Trophoblast cell (in vitro differentiated cells and primary cell): ENCODE results near the gene RAD51D.
"Not testable (repeated sequence)": the region's sequence is repeated elsewhere in the genome, so short reads cannot be mapped to it uniquely, and the experiment has no call there.

ENCODE experiments used
- DNase-seq, 2 donors: peaks; one replicate each; pipeline ENCODE4 v3.0.0-alpha.2; 2016
- H2AFZ ChIP-seq: 2 replicates; pipeline ENCODE4 v1.6.1; 2013; ENCODE audit warnings: low read length, moderate library complexity, mild to moderate bottlenecking; ENCODE audit not compliant: insufficient read depth, poor library complexity
- H2AK5ac ChIP-seq: 2 replicates; pipeline ENCODE4 v1.6.1; 2013; ENCODE audit warnings: mild to moderate bottlenecking, low read length
- H2BK120ac ChIP-seq: 2 replicates; pipeline ENCODE4 v1.6.1; 2013; ENCODE audit warnings: low read length, mild to moderate bottlenecking, moderate library complexity; ENCODE audit not compliant: insufficient read depth, poor library complexity
- H2BK12ac ChIP-seq: 2 replicates; pipeline ENCODE4 v1.6.1; 2013; ENCODE audit warnings: mild to moderate bottlenecking, low read length, moderate library complexity
- H2BK5ac ChIP-seq: 2 replicates; pipeline ENCODE4 v1.6.1; 2013; ENCODE audit warnings: low read length, low read depth, moderate library complexity, mild to moderate bottlenecking; ENCODE audit not compliant: poor library complexity
- H3K14ac ChIP-seq: 2 replicates; pipeline ENCODE4 v1.6.1; 2013; ENCODE audit warnings: mild to moderate bottlenecking, low read length
- H3K18ac ChIP-seq: 2 replicates; pipeline ENCODE4 v1.6.1; 2013; ENCODE audit warnings: mild to moderate bottlenecking, low read length
- H3K23ac ChIP-seq: 2 replicates; pipeline ENCODE4 v1.6.1; 2013; ENCODE audit warnings: low read length
- H3K27ac ChIP-seq: 2 replicates; pipeline ENCODE4 v1.5.1; 2013; ENCODE audit warnings: low read depth, mild to moderate bottlenecking, inconsistent platforms, low read length, moderate library complexity
- H3K27me3 ChIP-seq: 2 replicates; pipeline ENCODE4 v1.6.1; 2013; ENCODE audit warnings: inconsistent platforms, mild to moderate bottlenecking, low read length, moderate library complexity; ENCODE audit not compliant: insufficient read depth
- H3K36me3 ChIP-seq, 2 experiments: 1 replicate in 1 of 2; 2 replicates in 1 of 2; pipeline ENCODE4 v1.6.1; 2013; ENCODE audit warnings: low read length in 2 of 2, mild to moderate bottlenecking in 2 of 2, moderate library complexity in 1 of 2; ENCODE audit not compliant: insufficient read depth in 2 of 2, control insufficient read depth in 1 of 2
- H3K4ac ChIP-seq: 2 replicates; pipeline ENCODE4 v1.6.1; 2013; ENCODE audit warnings: low read depth, mild to moderate bottlenecking, low read length, moderate library complexity
- H3K4me1 ChIP-seq, 2 experiments: 1 replicate in 1 of 2; 2 replicates in 1 of 2; pipeline ENCODE4 v1.6.1; 2013; ENCODE audit warnings: low read length in 2 of 2, mild to moderate bottlenecking in 2 of 2, moderate library complexity in 1 of 2; ENCODE audit not compliant: insufficient read depth in 2 of 2, control insufficient read depth in 1 of 2
- H3K4me2 ChIP-seq: 2 replicates; pipeline ENCODE4 v1.6.1; 2013; ENCODE audit warnings: inconsistent platforms, mild to moderate bottlenecking, low read length, moderate library complexity
- H3K4me3 ChIP-seq: 2 replicates; pipeline ENCODE4 v1.5.1; 2013; ENCODE audit warnings: mild to moderate bottlenecking, low read depth, low read length, inconsistent platforms
- H3K79me1 ChIP-seq: one replicate; pipeline ENCODE4 v1.6.1; 2013; ENCODE audit warnings: low read length
- H3K79me2 ChIP-seq: 2 replicates; pipeline ENCODE4 v1.6.1; 2013; ENCODE audit warnings: low read length, mild to moderate bottlenecking; ENCODE audit not compliant: control insufficient read depth, insufficient read depth, poor library complexity
- H3K9ac ChIP-seq: 2 replicates; pipeline ENCODE4 v1.6.1; 2013; ENCODE audit warnings: mild to moderate bottlenecking, low read length
- H3K9me3 ChIP-seq: 2 replicates; pipeline ENCODE4 v1.6.1; 2013; ENCODE audit warnings: low read depth, mild to moderate bottlenecking, control low read depth, inconsistent platforms, low read length; ENCODE audit not compliant: insufficient read depth
- H4K12ac ChIP-seq: 2 replicates; pipeline ENCODE4 v1.6.1; 2013; ENCODE audit warnings: low read depth, mild to moderate bottlenecking, low read length, moderate library complexity
- H4K8ac ChIP-seq: 2 replicates; pipeline ENCODE4 v1.6.1; 2013; ENCODE audit warnings: low read depth, mild to moderate bottlenecking, low read length, moderate library complexity
- H4K91ac ChIP-seq: one replicate; pipeline ENCODE4 v1.6.1; 2013; ENCODE audit warnings: low read depth, mild to moderate bottlenecking, low read length, moderate library complexity
- WGBS: extraction: QIAGEN DNeasy Blood & Tissue Kit; methylation state at CpG from one replicate; pipeline ENCODE4 v1.1.7; 2013; ENCODE audit warnings: missing lambda C conversion rate; ENCODE audit not compliant: insufficient read length, insufficient coverage; ENCODE audit errors: extremely low coverage; 5-methylcytosine and 5-hydroxymethylcytosine counted together

Gene RAD51D

DNA sequence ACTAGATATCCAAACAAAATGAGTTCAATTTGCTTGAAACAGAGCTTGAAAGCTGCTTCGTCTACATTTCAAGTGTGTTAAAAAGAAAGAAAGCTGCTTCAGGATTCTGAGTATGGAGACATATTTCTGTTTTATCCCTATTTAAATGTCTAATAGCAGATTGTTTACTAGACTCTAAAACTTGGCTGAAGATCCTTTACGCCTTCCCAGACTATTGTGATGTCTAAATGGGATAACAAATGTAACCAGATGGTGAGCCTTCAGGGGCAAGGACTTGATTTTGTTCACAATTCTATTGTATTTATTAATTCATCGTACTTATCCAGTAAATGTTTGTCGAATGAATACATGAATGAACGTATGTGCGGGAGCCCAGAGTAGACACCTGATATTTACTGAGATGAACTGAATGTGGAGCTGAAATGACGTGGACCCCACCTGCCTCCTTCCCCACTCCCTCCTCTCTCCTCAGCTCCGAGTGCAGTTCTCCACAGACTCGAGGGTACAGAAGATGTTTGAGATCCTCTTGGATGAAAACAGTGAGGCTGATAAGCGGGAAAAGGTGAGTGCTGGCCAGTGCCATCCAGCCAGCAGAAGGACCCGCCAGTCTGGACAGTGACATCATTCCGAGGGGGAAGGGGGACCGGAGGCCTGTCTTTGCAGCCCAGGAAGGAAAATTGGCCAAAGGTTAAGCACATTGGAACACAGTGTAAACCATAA is 32.9 kb upstream of the RAD51D start:
- H2AK5ac ChIP-seq: no peak overlapping the region
- no peak overlapping the region for H4K12ac ChIP-seq
- peaks cover 9% of the 10 kb centered on the region in 2 experiments for H3K4me1 ChIP-seq
- no peak overlapping the region for H3K27ac ChIP-seq
- no peaks in the 10 kb centered on the region for H3K79me2 ChIP-seq
- no peak overlapping the region for H3K14ac ChIP-seq
- H3K4ac ChIP-seq: no peak overlapping the region
- DNase-seq: no peak
- H2BK120ac ChIP-seq: no peak overlapping the region
- H3K27me3 ChIP-seq: no peaks in the 10 kb centered on the region
- H2BK5ac ChIP-seq: no peak overlapping the region
- no peak overlapping the region for H3K4me3 ChIP-seq
- H3K9ac ChIP-seq: no peak overlapping the region
- no peak overlapping the region for H3K18ac ChIP-seq
- no peaks in the 10 kb centered on the region for H3K36me3 ChIP-seq
- H2AFZ ChIP-seq: no peak overlapping the region
- H3K23ac ChIP-seq: no peak overlapping the region
- H3K4me2 ChIP-seq: no peak overlapping the region
- H4K91ac ChIP-seq: no peak overlapping the region
- WGBS: no CpG with 5 or more reads among the region's 13 CpGs
- H2BK12ac ChIP-seq: no peak overlapping the region
- H3K9me3 ChIP-seq: peaks cover 7% of the 10 kb centered on the region
- H3K79me1 ChIP-seq: no peaks in the 10 kb centered on the region
- H4K8ac ChIP-seq: no peak overlapping the region

DNA sequence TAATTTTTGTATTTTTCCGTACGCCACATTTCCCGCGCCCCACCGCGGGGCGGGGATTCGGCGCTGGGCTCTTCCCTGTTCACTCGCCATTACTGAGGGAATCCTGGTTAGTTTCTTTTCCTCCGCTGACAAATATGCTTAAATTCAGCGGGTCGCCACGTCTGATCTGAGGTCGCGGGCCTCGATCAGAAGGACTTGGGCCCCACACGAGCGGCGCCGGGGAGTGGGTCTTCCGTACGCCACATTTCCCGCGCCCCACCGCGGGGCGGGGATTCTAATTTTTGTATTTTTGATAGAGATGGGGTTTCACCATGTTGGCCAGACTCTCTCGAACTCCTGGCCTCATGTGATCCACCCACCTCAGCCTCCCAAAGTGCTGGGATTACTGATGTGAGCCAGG is 31.4 kb upstream of the RAD51D start:
- H3K4me1 ChIP-seq: peaks cover 9 to 13% of the 10 kb centered on the region in 2 experiments

DNA sequence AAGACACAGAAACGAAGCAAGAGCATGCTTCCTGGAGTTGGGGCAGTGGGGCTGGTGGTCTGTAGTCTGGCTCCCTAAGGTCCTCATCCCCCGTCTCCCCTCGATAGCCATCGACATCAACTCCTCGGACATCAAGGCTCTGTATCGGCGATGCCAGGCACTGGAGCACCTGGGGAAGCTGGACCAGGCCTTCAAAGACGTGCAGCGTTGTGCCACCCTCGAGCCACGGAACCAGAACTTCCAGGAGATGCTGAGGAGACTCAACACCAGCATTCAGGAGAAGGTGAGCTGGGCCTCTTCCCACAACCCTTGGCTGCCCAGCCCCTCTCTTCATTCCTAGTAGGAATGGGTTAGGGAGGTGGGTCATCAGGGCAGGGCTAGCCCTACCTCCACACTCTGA is 30.3 kb upstream of the RAD51D start:
- Histone ChIP-seq H3K4ac (no peak overlapping the region), H3K4me2 (no peak overlapping the region), H2BK5ac (no peak overlapping the region), H3K23ac (no peak overlapping the region), H3K18ac (no peak overlapping the region), H3K4me1 (peaks cover 9 to 13% of the 10 kb centered on the region in 2 experiments), H3K36me3 (no peaks in the 10 kb centered on the region), H4K12ac (no peak overlapping the region), H3K9me3 (peaks cover 7% of the 10 kb centered on the region), H3K9ac (no peak overlapping the region), H3K27ac (no peak overlapping the region), H2BK12ac (no peak overlapping the region), H3K4me3 (no peak overlapping the region), H4K91ac (no peak overlapping the region), H4K8ac (no peak overlapping the region), H2AK5ac (no peak overlapping the region), H3K79me2 (no peaks in the 10 kb centered on the region), H3K14ac (no peak overlapping the region), H3K79me1 (no peaks in the 10 kb centered on the region), H2BK120ac (no peak overlapping the region), H2AFZ (no peak overlapping the region), H3K27me3 (no peaks in the 10 kb centered on the region)
- no peak for DNase-seq
- whole genome bisulfite sequencing: no CpG with 5 or more reads among the region's 11 CpGs

More for the DNA sequence above, 31.4 kb upstream of the RAD51D start:
- not testable (repeated sequence) for H2BK12ac ChIP-seq, H2AK5ac ChIP-seq, H4K8ac ChIP-seq, H3K9me3 ChIP-seq, H3K79me1 ChIP-seq, H3K4ac ChIP-seq, H3K27me3 ChIP-seq, H2AFZ ChIP-seq, H3K36me3 ChIP-seq, H2BK5ac ChIP-seq, H2BK120ac ChIP-seq, H3K14ac ChIP-seq, DNase-seq, H3K18ac ChIP-seq, H3K9ac ChIP-seq, H3K27ac ChIP-seq, H3K4me2 ChIP-seq, H3K4me3 ChIP-seq, H4K12ac ChIP-seq, H4K91ac ChIP-seq, H3K79me2 ChIP-seq, H3K23ac ChIP-seq
- whole genome bisulfite sequencing: no CpG with 5 or more reads among the region's 29 CpGs

DNA sequence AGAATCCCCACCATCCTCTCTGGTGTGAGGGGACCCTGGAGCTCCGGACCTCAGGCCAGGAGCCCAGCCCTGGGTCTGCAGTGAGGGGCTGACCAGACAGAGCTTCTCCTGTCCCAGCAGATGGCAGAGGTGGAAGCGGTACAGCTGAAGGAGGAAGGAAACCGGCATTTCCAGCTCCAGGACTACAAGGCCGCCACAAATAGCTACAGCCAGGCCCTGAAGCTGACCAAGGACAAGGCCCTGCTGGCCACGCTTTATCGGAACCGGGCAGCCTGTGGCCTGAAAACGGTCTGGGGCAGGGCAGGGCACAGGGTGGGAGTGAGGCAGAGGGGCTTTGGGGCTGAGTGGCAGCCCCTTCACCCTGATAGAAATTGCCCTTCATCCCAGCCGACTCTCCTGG is 28.5 kb upstream of the RAD51D start:
- Histone ChIP-seq H4K8ac (no peak overlapping the region), H2BK120ac (no peak overlapping the region), H3K14ac (no peak overlapping the region), H3K4me3 (no peak overlapping the region), H3K4me1 (peaks cover 9 to 13% of the 10 kb centered on the region in 2 experiments), H3K9ac (no peak overlapping the region), H2AFZ (no peak overlapping the region), H3K27me3 (no peaks in the 10 kb centered on the region), H2BK12ac (no peak overlapping the region), H4K12ac (no peak overlapping the region), H4K91ac (no peak overlapping the region), H3K36me3 (no peaks in the 10 kb centered on the region), H2BK5ac (no peak overlapping the region), H3K4me2 (no peak overlapping the region), H2AK5ac (no peak overlapping the region), H3K9me3 (peaks cover 4% of the 10 kb centered on the region), H3K79me2 (no peaks in the 10 kb centered on the region), H3K79me1 (no peaks in the 10 kb centered on the region), H3K23ac (no peak overlapping the region), H3K18ac (no peak overlapping the region), H3K27ac (no peak overlapping the region), H3K4ac (no peak overlapping the region)
- peak; percentile 23 to 63 for DNase-seq
- WGBS: no CpG with 5 or more reads among the region's 9 CpGs
